ENCODE results near the gene DBF4.
A peak's percentile ranks its signal among the peaks of the same experiment; 100 is the strongest.

Gene DBF4

DNA sequence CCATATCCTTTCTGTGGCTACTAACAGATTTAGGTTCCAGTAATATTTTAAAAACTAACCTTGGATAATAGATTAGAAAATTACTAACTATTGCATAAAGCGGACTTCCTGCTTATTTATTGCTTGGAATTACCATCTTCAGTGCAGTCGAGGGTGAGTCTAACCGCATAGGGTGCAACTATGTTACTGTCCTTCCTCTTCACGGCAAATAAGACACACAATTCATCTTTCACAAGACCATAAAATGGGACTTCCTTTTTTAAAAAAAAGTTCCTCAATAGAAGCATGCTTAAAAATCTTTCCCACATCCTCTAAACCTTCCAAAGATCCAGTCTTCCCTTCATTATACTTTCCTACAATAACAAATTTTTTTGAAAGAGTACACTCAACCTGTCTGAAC, 2.2 kb upstream of the DBF4 start:
- no peak for DNase-seq (ENCODE audit: low read depth)
- in situ Hi-C loops (cut with HindIII; ENCODE audit: low sequenced_read_pairs): no loop called here
- TF ChIP-seq, protein P1, sequence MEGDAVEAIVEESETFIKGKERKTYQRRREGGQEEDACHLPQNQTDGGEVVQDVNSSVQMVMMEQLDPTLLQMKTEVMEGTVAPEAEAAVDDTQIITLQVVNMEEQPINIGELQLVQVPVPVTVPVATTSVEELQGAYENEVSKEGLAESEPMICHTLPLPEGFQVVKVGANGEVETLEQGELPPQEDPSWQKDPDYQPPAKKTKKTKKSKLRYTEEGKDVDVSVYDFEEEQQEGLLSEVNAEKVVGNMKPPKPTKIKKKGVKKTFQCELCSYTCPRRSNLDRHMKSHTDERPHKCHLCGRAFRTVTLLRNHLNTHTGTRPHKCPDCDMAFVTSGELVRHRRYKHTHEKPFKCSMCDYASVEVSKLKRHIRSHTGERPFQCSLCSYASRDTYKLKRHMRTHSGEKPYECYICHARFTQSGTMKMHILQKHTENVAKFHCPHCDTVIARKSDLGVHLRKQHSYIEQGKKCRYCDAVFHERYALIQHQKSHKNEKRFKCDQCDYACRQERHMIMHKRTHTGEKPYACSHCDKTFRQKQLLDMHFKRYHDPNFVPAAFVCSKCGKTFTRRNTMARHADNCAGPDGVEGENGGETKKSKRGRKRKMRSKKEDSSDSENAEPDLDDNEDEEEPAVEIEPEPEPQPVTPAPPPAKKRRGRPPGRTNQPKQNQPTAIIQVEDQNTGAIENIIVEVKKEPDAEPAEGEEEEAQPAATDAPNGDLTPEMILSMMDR (IDR thresholded peaks at IDR 0.05; ENCODE audit: low read depth, low read length, missing control alignments): no peak
- no peak overlapping the region for H3K4me3 ChIP-seq (ENCODE audit: low read depth, low read length)

DNA sequence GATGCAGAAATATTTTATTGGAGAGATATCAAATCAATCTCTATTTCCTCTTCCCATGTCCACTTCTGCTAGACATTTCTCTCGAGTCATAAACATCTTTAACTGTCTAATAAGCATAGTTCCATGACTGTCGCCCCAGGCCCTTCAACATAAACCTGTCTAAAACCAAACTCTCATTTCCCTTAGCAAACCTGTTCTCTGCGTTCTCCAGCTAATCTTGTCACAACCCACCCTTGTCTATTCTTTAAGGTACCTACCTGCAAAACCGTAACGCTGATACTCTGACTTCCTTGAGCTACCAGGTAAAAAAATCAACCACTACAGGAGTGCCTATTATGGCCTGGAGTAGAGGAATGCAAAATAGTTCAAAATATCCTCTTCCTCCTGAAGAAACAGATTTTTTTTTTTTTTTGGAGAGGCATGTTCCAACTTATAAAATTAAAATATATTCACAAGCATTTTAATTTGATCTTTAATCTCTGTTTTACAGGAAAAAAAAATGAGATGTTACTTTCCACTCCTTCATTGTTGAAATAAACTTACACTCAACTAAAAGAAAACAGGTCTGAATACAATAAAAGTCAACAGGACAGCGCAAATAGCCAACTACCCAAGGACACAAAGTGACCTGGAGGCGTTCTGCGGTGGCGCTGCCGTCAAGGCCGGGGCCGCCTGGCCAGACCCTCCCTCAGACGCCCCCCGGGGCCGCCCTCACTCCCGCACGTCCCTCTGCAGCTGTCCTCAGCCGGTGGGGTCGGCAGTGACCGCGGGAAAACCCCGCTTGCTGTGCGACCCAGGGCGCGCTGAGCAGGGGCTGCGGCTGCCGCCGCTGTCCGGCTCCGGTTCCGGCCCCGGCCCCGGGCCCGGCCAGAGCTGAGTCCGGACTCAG, 898 bp upstream of the DBF4 start:
- H3K4me3 ChIP-seq (ENCODE audit: low read depth, low read length): peak overlapping the region; percentile 87
- TF ChIP-seq, protein P1 (IDR thresholded peaks at IDR 0.05; ENCODE audit: low read depth, low read length, missing control alignments): no peak
- DNase-seq (ENCODE audit: low read depth): no peak
- in situ Hi-C loops (cut with HindIII; ENCODE audit: low sequenced_read_pairs): no loop called here

- peak overlapping the region; percentile 87 for H3K4me3 ChIP-seq (ENCODE audit: low read depth, low read length)
- TF ChIP-seq, protein P1 (IDR thresholded peaks at IDR 0.05; ENCODE audit: low read depth, low read length, missing control alignments): no peak
- in situ Hi-C loops (cut with HindIII; ENCODE audit: low sequenced_read_pairs): no loop called here
- peak; percentile 24 for DNase-seq (ENCODE audit: low read depth)
These were observed 559 bp downstream of the DBF4 start for GRCh38 chr7:87876869-87877234.

DNA sequence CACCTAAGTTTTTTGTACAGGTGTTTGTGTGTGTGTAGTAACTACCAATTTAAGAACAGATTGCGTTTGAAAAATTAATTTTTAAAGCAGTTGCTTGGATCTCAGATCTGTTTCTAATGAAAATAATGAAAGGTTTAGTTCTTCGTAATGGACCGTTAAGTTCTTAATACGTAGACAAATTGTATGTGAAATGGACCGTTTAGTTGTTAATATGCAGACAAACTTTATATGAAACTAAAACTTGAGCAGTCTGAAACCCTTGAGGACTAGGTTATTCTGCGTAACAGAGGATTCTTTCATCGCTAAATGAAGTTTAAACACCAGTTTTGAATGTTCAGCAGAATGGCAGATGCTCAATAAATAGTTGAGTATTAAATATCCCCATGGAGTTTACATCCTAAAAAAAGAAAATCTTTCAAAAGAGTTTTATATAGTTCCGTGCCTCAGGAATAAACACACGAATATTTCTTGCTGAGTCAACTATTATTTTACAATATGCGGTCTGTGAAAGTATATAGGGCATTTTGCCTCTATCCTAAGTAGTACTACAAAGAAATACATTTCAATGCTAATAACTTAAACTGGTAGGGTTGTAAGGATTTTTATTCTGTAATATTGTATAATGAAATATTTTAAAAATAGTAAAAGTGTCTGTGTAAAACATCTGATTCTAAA, 1.2 kb downstream of the DBF4 start:
- TF ChIP-seq, protein P1 (IDR thresholded peaks at IDR 0.05; ENCODE audit: low read depth, low read length, missing control alignments): no peak
- in situ Hi-C loops (cut with HindIII; ENCODE audit: low sequenced_read_pairs): no loop called here

DNA sequence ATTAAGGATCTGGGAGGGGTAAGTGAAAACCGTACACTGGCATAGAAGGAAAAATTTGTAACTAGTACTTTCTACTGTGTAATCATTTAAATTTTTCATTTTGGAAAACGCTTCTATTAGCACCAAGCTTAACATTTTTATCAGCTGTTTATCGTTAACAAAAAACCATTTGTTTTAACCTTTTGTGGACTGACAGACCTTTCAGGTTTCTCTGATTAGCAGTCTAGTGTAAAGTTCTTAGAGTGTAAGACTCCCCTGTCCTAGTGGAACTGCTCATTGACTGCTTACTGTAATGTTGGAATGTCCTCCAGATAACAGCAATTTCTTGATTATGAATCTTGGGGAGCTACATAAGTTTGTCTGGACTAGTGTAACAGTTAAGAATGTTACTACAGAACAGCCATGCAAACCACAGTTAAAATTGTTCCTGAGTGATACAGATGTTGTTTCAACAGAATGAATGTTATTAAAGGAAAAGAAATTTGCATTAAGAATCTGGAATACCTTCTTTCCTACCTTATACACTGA, 2.0 kb downstream of the DBF4 start:
- peak overlapping the region; percentile 87 for H3K4me3 ChIP-seq (ENCODE audit: low read depth, low read length)
- TF ChIP-seq, protein P1 (IDR thresholded peaks at IDR 0.05; ENCODE audit: low read depth, low read length, missing control alignments): no peak
- DNase-seq (ENCODE audit: low read depth): no peak
- in situ Hi-C loops (cut with HindIII; ENCODE audit: low sequenced_read_pairs): no loop called here

More for the DNA sequence above, 1.2 kb downstream of the DBF4 start:
- DNase-seq (ENCODE audit: low read depth): no peak
- H3K4me3 ChIP-seq (ENCODE audit: low read depth, low read length): peak overlapping the region; percentile 87

- TF ChIP-seq, protein P1 (IDR thresholded peaks at IDR 0.05; ENCODE audit: low read depth, low read length, missing control alignments): no peak
- no peak overlapping the region for H3K4me3 ChIP-seq (ENCODE audit: low read depth, low read length)
- in situ Hi-C loops (cut with HindIII; ENCODE audit: low sequenced_read_pairs): no loop called here
- no peak for DNase-seq (ENCODE audit: low read depth)
These were observed 6.1 kb downstream of the DBF4 start for GRCh38 chr7:87882151-87882937.
